DND-41 (cell line): ENCODE measurements around the gene RNF223.
"Not testable (repeated sequence)": the region's sequence is repeated elsewhere in the genome, so short reads cannot be mapped to it uniquely, and the experiment has no call there.

Experiments
- ATAC-seq: fragments of 200-7000 bp; cut with Tn5 transposase; 3 replicates; pipeline ENCODE4 v1.9.1; 2021; ENCODE audit warnings: low read depth; ENCODE audit not compliant: insufficient read depth
- DNase-seq: peaks from one replicate; pipeline ENCODE4 v3.0.0-alpha.2; 2020
- H2AFZ ChIP-seq: 2 replicates; pipeline ENCODE4 v1.6.0; 2012; ENCODE audit warnings: low read depth, low read length
- H3K27ac ChIP-seq: 2 replicates; pipeline ENCODE4 v1.5.1; 2012; ENCODE audit warnings: low read length, inconsistent platforms
- H3K27me3 ChIP-seq: fragments of 200-600 bp; sonication (generic); 2 replicates; pipeline ENCODE4 v1.6.0; 2012; ENCODE audit warnings: low read length, mild to moderate bottlenecking, inconsistent platforms; ENCODE audit not compliant: insufficient read depth, poor library complexity
- H3K36me3 ChIP-seq: 2 replicates; pipeline ENCODE4 v1.5.1; 2012; ENCODE audit warnings: low read length, inconsistent platforms; ENCODE audit not compliant: insufficient read depth
- H3K4me1 ChIP-seq: 2 replicates; pipeline ENCODE4 v1.5.1; 2012; ENCODE audit warnings: mild to moderate bottlenecking, low read length; ENCODE audit not compliant: insufficient read depth
- H3K4me2 ChIP-seq: 2 replicates; pipeline ENCODE4 v1.6.0; 2012; ENCODE audit warnings: mild to moderate bottlenecking, moderate library complexity, low read length, inconsistent platforms; ENCODE audit not compliant: insufficient read depth
- H3K4me3 ChIP-seq, 2 experiments: fragments of 200-600 bp in 1 of 2; shearing (Covaris generic) in 1 of 2; 2 replicates each; pipeline ENCODE4 v1.5.1; 2012 to 2016; ENCODE audit warnings: inconsistent platforms in 2 of 2, low read length in 2 of 2, mild to moderate bottlenecking in 2 of 2, low read depth in 1 of 2, moderate library complexity in 1 of 2
- H3K79me2 ChIP-seq: 2 replicates; pipeline ENCODE4 v1.6.0; 2012; ENCODE audit warnings: low read length, inconsistent platforms; ENCODE audit not compliant: insufficient read depth
- H3K9ac ChIP-seq: 2 replicates; pipeline ENCODE4 v1.6.0; 2012; ENCODE audit warnings: low read depth, mild to moderate bottlenecking, inconsistent platforms, low read length, moderate library complexity
- H3K9me3 ChIP-seq: 2 replicates; pipeline ENCODE4 v1.5.1; 2012; ENCODE audit warnings: low read length, moderate library complexity, mild to moderate bottlenecking, inconsistent platforms; ENCODE audit not compliant: insufficient read depth, severe bottlenecking
- H4K20me1 ChIP-seq: 2 replicates; pipeline ENCODE4 v1.6.0; 2012; ENCODE audit warnings: low read length; ENCODE audit not compliant: insufficient read depth
- EZH2 ChIP-seq: IDR thresholded peaks from 3 replicates; pipeline ENCODE4 v1.6.1; 2012; ENCODE audit warnings: borderline replicate concordance, low read depth, mild to moderate bottlenecking, moderate library complexity, low read length, inconsistent platforms; ENCODE audit not compliant: severe bottlenecking
- TF ChIP-seq, protein P1 (sequence below): IDR thresholded peaks from 2 replicates; pipeline ENCODE4 v1.5.1; 2012; ENCODE audit warnings: borderline replicate concordance, low read length, moderate library complexity, mild to moderate bottlenecking; ENCODE audit not compliant: poor library complexity, severe bottlenecking; ENCODE audit errors: extremely low read depth

The RNF223 gene

DNA sequence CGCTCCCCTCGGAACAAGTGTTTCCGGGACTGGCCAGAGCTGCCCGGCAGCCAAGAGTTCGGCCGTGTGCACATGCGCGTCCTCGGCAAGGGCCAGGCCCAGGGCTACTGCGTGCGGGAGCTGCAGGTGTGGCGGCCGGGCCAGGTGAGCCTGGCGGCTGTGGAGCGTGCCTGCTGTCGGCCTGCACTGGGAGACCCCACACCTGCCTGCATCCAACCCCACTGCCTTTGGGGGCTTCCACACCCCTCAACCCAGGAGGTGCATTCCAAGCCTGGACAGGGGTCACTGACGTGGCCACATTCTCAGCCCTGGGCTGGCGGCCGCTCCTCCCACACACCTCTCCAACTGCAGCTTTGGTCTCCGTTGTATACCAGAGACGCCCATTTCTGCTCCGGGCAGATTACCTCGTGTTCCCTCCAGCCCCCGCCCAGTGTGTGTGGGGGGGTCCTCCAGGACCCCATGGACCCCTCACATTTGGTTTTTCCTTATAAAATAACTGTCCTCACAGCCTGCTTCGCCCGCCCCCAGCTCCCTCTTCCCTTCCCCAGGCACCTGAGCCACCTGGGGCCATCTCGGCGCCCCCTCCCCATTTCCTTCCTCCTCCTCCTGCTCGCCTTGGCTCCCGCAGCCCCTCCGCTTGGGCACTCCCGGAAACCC lies 6.1 kb downstream of the RNF223 start:
- Histone ChIP-seq H3K9me3 (no peaks in the 10 kb centered on the region), H3K27me3 (peaks cover 7% of the 10 kb centered on the region), H3K36me3 (no peaks in the 10 kb centered on the region), H2AFZ (no peak overlapping the region), H3K27ac (no peak overlapping the region), H3K4me3 (no peak overlapping the region), H3K4me1 (no peaks in the 10 kb centered on the region), H3K9ac (no peak overlapping the region), H4K20me1 (peaks cover 27% of the 10 kb centered on the region), H3K4me2 (no peak overlapping the region), H3K79me2 (no peaks in the 10 kb centered on the region)
- ATAC-seq (no peak), DNase-seq (no peak)
- no peak for TF ChIP-seq EZH2
- TF ChIP-seq, protein P1, sequence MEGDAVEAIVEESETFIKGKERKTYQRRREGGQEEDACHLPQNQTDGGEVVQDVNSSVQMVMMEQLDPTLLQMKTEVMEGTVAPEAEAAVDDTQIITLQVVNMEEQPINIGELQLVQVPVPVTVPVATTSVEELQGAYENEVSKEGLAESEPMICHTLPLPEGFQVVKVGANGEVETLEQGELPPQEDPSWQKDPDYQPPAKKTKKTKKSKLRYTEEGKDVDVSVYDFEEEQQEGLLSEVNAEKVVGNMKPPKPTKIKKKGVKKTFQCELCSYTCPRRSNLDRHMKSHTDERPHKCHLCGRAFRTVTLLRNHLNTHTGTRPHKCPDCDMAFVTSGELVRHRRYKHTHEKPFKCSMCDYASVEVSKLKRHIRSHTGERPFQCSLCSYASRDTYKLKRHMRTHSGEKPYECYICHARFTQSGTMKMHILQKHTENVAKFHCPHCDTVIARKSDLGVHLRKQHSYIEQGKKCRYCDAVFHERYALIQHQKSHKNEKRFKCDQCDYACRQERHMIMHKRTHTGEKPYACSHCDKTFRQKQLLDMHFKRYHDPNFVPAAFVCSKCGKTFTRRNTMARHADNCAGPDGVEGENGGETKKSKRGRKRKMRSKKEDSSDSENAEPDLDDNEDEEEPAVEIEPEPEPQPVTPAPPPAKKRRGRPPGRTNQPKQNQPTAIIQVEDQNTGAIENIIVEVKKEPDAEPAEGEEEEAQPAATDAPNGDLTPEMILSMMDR = no peak

DNA sequence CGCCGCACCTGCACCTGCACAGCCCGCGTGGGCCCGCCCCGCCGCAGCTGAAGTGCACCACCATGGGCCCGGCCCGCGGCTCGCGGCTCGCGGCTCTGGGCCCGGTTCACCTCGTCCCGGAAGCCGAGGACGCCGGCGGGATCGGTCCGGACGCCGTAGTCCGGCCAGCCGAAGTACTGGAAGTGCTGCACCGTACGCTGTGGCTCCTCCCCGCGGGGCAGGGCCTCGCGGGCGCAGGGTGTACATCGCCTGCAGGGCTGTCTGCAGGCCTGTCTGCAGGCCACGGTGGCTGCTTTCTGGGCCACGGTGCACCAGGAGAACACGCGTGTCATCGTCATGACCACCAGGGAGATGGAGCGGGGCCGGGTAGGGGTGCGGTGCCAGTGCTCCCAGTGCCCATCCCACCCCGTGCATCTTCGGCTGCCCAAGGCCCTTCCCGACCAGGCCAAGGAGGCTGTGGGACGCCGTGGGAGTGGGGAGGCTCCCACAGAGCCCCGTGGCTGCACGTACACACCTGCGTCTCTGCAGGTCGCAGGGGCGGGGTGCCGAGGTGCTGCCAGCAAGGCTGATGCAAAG lies 6.7 kb downstream of the RNF223 start:
- ATAC-seq (no peak), DNase-seq (no peak)
- no peaks in the 10 kb centered on the region for H3K9me3 ChIP-seq
- H3K36me3 ChIP-seq = no peaks in the 10 kb centered on the region
- H3K4me1 ChIP-seq = no peaks in the 10 kb centered on the region
- TF ChIP-seq EZH2 = no peak
- TF ChIP-seq, protein P1 = no peak
- no peak overlapping the region for H3K9ac ChIP-seq
- H3K27ac ChIP-seq = no peak overlapping the region
- no peak overlapping the region for H2AFZ ChIP-seq
- peaks cover 12% of the 10 kb centered on the region for H3K27me3 ChIP-seq
- H4K20me1 ChIP-seq = peaks cover 31% of the 10 kb centered on the region
- no peak overlapping the region for H3K4me2 ChIP-seq
- H3K79me2 ChIP-seq = no peaks in the 10 kb centered on the region
- H3K4me3 ChIP-seq = no peak overlapping the region

DNA sequence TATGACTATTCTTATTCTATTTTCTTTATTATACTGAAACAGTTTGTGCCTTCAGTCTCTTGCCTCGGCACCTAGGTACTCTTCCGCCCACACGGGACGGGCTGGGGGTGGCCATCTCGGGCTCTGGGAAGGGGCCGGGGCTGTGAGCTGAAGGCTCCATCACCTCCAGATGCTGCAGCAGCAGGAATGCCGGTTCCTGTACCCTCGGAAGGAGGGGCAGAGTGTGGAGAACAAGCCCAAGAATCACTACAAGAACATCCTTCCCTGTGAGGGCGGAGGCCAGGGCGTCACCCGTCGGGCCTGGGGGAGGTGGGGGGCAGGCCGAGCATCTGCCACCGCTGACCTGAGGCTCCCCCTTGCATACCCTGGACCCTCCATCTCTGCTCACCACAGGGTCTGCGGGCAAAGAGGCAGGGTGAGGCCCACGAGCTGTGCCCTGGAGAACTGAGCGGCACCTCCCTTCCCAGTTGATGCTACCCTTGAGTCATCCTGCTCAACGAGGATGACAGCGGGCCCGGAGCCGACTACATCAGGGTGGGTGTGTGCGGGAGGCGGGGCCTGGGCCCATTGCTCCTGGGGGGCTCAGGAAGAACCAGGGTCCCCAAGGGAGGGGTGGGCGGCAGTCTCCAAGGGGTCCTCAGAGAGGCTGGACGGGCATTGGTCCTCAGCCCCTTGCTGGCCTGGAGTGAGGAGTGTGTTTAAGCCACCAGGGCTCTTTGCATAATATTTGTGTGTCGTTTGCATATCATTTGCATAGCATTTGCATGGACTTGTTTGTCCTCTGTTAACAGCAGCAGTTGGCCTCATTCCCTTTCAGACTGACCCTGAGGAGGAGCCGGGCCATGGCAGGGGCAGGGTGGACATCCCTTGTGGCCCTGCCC lies 7.5 kb downstream of the RNF223 start:
- Histone ChIP-seq H3K27me3 (peaks cover 13% of the 10 kb centered on the region), H3K27ac (no peak overlapping the region), H3K79me2 (no peaks in the 10 kb centered on the region), H2AFZ (no peak overlapping the region), H3K36me3 (no peaks in the 10 kb centered on the region), H3K4me1 (no peaks in the 10 kb centered on the region), H4K20me1 (peaks cover 33% of the 10 kb centered on the region), H3K4me2 (no peak overlapping the region), H3K9ac (no peak overlapping the region), H3K9me3 (no peaks in the 10 kb centered on the region), H3K4me3 (no peak overlapping the region)
- TF ChIP-seq EZH2 = no peak
- TF ChIP-seq, protein P1 = no peak
- no peak for ATAC-seq
- no peak for DNase-seq

DNA sequence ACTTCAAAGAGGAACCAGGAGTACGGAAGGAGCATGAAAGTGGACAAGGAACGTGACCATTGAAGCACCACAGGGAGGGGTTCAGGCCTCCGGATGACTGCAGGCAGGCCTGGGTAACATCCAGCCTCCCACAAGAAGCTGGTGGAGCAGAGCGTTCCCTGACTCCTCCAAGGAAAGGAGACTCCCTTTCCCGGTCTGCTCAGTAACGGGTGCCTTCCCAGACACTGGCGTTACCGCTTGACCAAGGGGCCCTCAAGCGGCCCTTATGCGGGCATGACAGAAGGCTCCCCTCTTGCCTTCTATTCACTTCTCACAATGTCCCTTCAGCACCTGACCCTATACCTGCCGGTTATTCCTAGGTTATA lies 8.2 kb downstream of the RNF223 start:
- not testable (repeated sequence) for ATAC-seq, H3K27ac ChIP-seq, DNase-seq, H3K79me2 ChIP-seq, H3K9me3 ChIP-seq, H3K36me3 ChIP-seq, H3K4me1 ChIP-seq, H3K4me2 ChIP-seq, H3K4me3 ChIP-seq, H3K9ac ChIP-seq, H2AFZ ChIP-seq
- Histone ChIP-seq H4K20me1 (peaks cover 35% of the 10 kb centered on the region), H3K27me3 (peaks cover 16% of the 10 kb centered on the region)
